Measurements from ENCODE around the gene TMEM132C. TPM values are rescaled to one million over a fixed set of nuclear protein-coding genes. Genes with fewer than 3 reads are reported as not detected.

Gene TMEM132C
- total RNA-seq, 1 experiment from 2014 or later: not detected

- no peaks in the 10 kb centered on the region for H3F3A ChIP-seq (ENCODE audit: low read length, unreplicated experiment)
- intact Hi-C loops (cut with micrococcal nuclease): no loop called here
- H3K36me3 ChIP-seq (ENCODE audit: low read depth, low read length): no peaks in the 10 kb centered on the region
- ATAC-seq (no peak), DNase-seq (no peak)
- no peak overlapping the region for H3K9ac ChIP-seq (ENCODE audit: low read length)
- no peaks in the 10 kb centered on the region for H3K79me2 ChIP-seq (ENCODE audit: low read length)
- H3K4me1 ChIP-seq (ENCODE audit: insufficient read depth, low read length): no peaks in the 10 kb centered on the region
- peaks cover 23% of the 10 kb centered on the region for H3K27me3 ChIP-seq (ENCODE audit: low read length)
- H3K9me2 ChIP-seq (replicated peaks; ENCODE audit: low read length): no peaks in the 10 kb centered on the region
- TF ChIP-seq EZH2phosphoT487 (IDR thresholded peaks at IDR 0.05; ENCODE audit: borderline replicate concordance, low read length) (no peak), EZH2 (IDR thresholded peaks at IDR 0.05; ENCODE audit: low read length, unreplicated experiment) (no peak), CTCF (conservative IDR thresholded peaks at IDR 0.05; ENCODE audit: low read depth, low read length) (no peak)
- ChIA-PET CTCF (no interaction called here), POLR2A (ENCODE audit: unreplicated experiment) (interaction anchor here (0.5 kb wide), 1 partner anchor 255 kb away, joined by 4 read pairs; no protein-coding TSS in a partner anchor)
- no peak overlapping the region for H2AFZ ChIP-seq (ENCODE audit: low read length)
- no peaks in the 10 kb centered on the region for H4K20me1 ChIP-seq (ENCODE audit: low read length)
- no peaks in the 10 kb centered on the region for H3K9me3 ChIP-seq (ENCODE audit: low read length)
- H3K27ac ChIP-seq (ENCODE audit: low read length): no peak overlapping the region
- BruUV-seq (replicated peaks): no TSS peak
- no peak overlapping the region for H3K4me2 ChIP-seq (ENCODE audit: low read length)
- no peak overlapping the region for H3K4me3 ChIP-seq (ENCODE audit: low read length)
Measured at GRCh38 chr12:128587918-128588317, 320.9 kb downstream of the TMEM132C start.

- H3K9ac ChIP-seq (ENCODE audit: low read length): no peak overlapping the region
- H3K79me2 ChIP-seq (ENCODE audit: low read length): no peaks in the 10 kb centered on the region
- no peak for TF ChIP-seq EZH2phosphoT487 (IDR thresholded peaks at IDR 0.05; ENCODE audit: borderline replicate concordance, low read length)
- TF ChIP-seq EZH2 (IDR thresholded peaks at IDR 0.05; ENCODE audit: low read length, unreplicated experiment): no peak
- no peak for TF ChIP-seq CTCF (conservative IDR thresholded peaks at IDR 0.05; ENCODE audit: low read depth, low read length)
- peaks cover 40% of the 10 kb centered on the region for H3K27me3 ChIP-seq (ENCODE audit: low read length)
- ATAC-seq (no peak), DNase-seq (no peak)
- H2AFZ ChIP-seq (ENCODE audit: low read length): no peak overlapping the region
- H3K9me3 ChIP-seq (ENCODE audit: low read length): no peaks in the 10 kb centered on the region
- H3K4me3 ChIP-seq (ENCODE audit: low read length): no peak overlapping the region
- H3K36me3 ChIP-seq (ENCODE audit: low read depth, low read length): no peaks in the 10 kb centered on the region
- no peaks in the 10 kb centered on the region for H3K9me2 ChIP-seq (replicated peaks; ENCODE audit: low read length)
- BruUV-seq (replicated peaks): no TSS peak
- ChIA-PET CTCF (no interaction called here), POLR2A (ENCODE audit: unreplicated experiment) (no interaction called here)
- no peaks in the 10 kb centered on the region for H3K4me1 ChIP-seq (ENCODE audit: insufficient read depth, low read length)
- no peaks in the 10 kb centered on the region for H4K20me1 ChIP-seq (ENCODE audit: low read length)
- H3F3A ChIP-seq (ENCODE audit: low read length, unreplicated experiment): no peaks in the 10 kb centered on the region
- no peak overlapping the region for H3K27ac ChIP-seq (ENCODE audit: low read length)
- intact Hi-C loops (cut with micrococcal nuclease): no loop called here
- no peak overlapping the region for H3K4me2 ChIP-seq (ENCODE audit: low read length)
Measured at GRCh38 chr12:128592220-128592744, 325.3 kb downstream of the TMEM132C start.

- Histone ChIP-seq H3K79me2 (ENCODE audit: low read length) (no peaks in the 10 kb centered on the region), H3K9me3 (ENCODE audit: low read length) (no peaks in the 10 kb centered on the region), H3K9ac (ENCODE audit: low read length) (no peak overlapping the region), H3K36me3 (ENCODE audit: low read depth, low read length) (no peaks in the 10 kb centered on the region), H3K27me3 (ENCODE audit: low read length) (peaks cover 40% of the 10 kb centered on the region), H3K9me2 (replicated peaks; ENCODE audit: low read length) (no peaks in the 10 kb centered on the region), H4K20me1 (ENCODE audit: low read length) (no peaks in the 10 kb centered on the region), H3K4me3 (ENCODE audit: low read length) (no peak overlapping the region), H2AFZ (ENCODE audit: low read length) (no peak overlapping the region), H3F3A (ENCODE audit: low read length, unreplicated experiment) (no peaks in the 10 kb centered on the region), H3K27ac (ENCODE audit: low read length) (no peak overlapping the region), H3K4me2 (ENCODE audit: low read length) (no peak overlapping the region), H3K4me1 (ENCODE audit: insufficient read depth, low read length) (no peaks in the 10 kb centered on the region)
- BruUV-seq (replicated peaks): no TSS peak
- ATAC-seq: no peak
- DNase-seq: no peak
- ChIA-PET CTCF (no interaction called here), POLR2A (ENCODE audit: unreplicated experiment) (no interaction called here)
- intact Hi-C loops (cut with micrococcal nuclease): no loop called here
- TF ChIP-seq EZH2phosphoT487 (IDR thresholded peaks at IDR 0.05; ENCODE audit: borderline replicate concordance, low read length): no peak
- TF ChIP-seq EZH2 (IDR thresholded peaks at IDR 0.05; ENCODE audit: low read length, unreplicated experiment): no peak
- no peak for TF ChIP-seq CTCF (conservative IDR thresholded peaks at IDR 0.05; ENCODE audit: low read depth, low read length)
Measured at GRCh38 chr12:128594521-128594920, 327.6 kb downstream of the TMEM132C start.
